ENCODE results near the gene VSIG10L.

The VSIG10L gene

GRCh38 chr19:51337861-51338562 lies 3.9 kb downstream of the VSIG10L start:
- Histone ChIP-seq H3F3A (ENCODE audit: insufficient read depth, low read length) (no peaks in the 10 kb centered on the region), H3K27ac (ENCODE audit: low read depth, low read length, poor library complexity, severe bottlenecking) (no peak overlapping the region)

GRCh38 chr19:51337141-51337860 lies 4.6 kb downstream of the VSIG10L start:
- Histone ChIP-seq H3K4me2 (ENCODE audit: low read length) (no peak overlapping the region), H3K9me2 (ENCODE audit: low read depth, low read length) (no peaks in the 10 kb centered on the region), H3K9ac (ENCODE audit: low read length) (no peak overlapping the region), H3K27ac (ENCODE audit: low read depth, low read length, poor library complexity, severe bottlenecking) (no peak overlapping the region), H4K20me1 (ENCODE audit: insufficient read depth, low read length) (no peaks in the 10 kb centered on the region), H3F3A (ENCODE audit: insufficient read depth, low read length) (no peaks in the 10 kb centered on the region), H2AFZ (ENCODE audit: low read length) (no peak overlapping the region), H3K4me3 (ENCODE audit: low read depth, low read length, poor library complexity, severe bottlenecking) (no peak overlapping the region), H3K9me3 (ENCODE audit: low read length) (no peaks in the 10 kb centered on the region), H3K4me1 (ENCODE audit: insufficient read depth, low read length, severe bottlenecking) (peaks cover 10% of the 10 kb centered on the region), H3K36me3 (ENCODE audit: insufficient read depth, low read length) (no peaks in the 10 kb centered on the region), H3K27me3 (ENCODE audit: insufficient read depth, low read length) (no peaks in the 10 kb centered on the region), H3K79me2 (ENCODE audit: insufficient read depth, low read length) (no peaks in the 10 kb centered on the region)
- no peak for TF ChIP-seq EZH2 (IDR thresholded peaks at IDR 0.05; ENCODE audit: borderline replicate concordance, low read length)
- no peak for TF ChIP-seq CTCF (IDR thresholded peaks at IDR 0.05; ENCODE audit: low read length)

More at GRCh38 chr19:51337861-51338562, 3.9 kb downstream of the VSIG10L start:
- no peaks in the 10 kb centered on the region for H3K36me3 ChIP-seq (ENCODE audit: insufficient read depth, low read length)
- peak overlapping the region; percentile 75; the same call in 1 of the 2 replicates for H2AFZ ChIP-seq (ENCODE audit: low read length)
- peaks cover 10% of the 10 kb centered on the region for H3K4me1 ChIP-seq (ENCODE audit: insufficient read depth, low read length, severe bottlenecking)
- H3K79me2 ChIP-seq (ENCODE audit: insufficient read depth, low read length): no peaks in the 10 kb centered on the region
- H3K9me2 ChIP-seq (ENCODE audit: low read depth, low read length): no peaks in the 10 kb centered on the region
- H3K27me3 ChIP-seq (ENCODE audit: insufficient read depth, low read length): no peaks in the 10 kb centered on the region
- H3K4me2 ChIP-seq (ENCODE audit: low read length): peak overlapping the region; percentile 80; the same call in 1 of the 2 replicates
- no peaks in the 10 kb centered on the region for H4K20me1 ChIP-seq (ENCODE audit: insufficient read depth, low read length)
- TF ChIP-seq EZH2 (IDR thresholded peaks at IDR 0.05; ENCODE audit: borderline replicate concordance, low read length): no peak
- TF ChIP-seq CTCF (IDR thresholded peaks at IDR 0.05; ENCODE audit: low read length): no peak
- H3K9ac ChIP-seq (ENCODE audit: low read length): peak overlapping the region; percentile 31; the same call in 1 of the 2 replicates
- H3K9me3 ChIP-seq (ENCODE audit: low read length): no peaks in the 10 kb centered on the region
- no peak overlapping the region for H3K4me3 ChIP-seq (ENCODE audit: low read depth, low read length, poor library complexity, severe bottlenecking)

GRCh38 chr19:51333836-51334460 lies 8.0 kb downstream of the VSIG10L start:
- H3K4me1 ChIP-seq (ENCODE audit: insufficient read depth, low read length, severe bottlenecking): peaks cover 4% of the 10 kb centered on the region
- TF ChIP-seq CTCF (IDR thresholded peaks at IDR 0.05; ENCODE audit: low read length): no peak
- no peak for TF ChIP-seq EZH2 (IDR thresholded peaks at IDR 0.05; ENCODE audit: borderline replicate concordance, low read length)
- H3K27ac ChIP-seq (ENCODE audit: low read depth, low read length, poor library complexity, severe bottlenecking): no peak overlapping the region
- H2AFZ ChIP-seq (ENCODE audit: low read length): no peak overlapping the region
- H3K27me3 ChIP-seq (ENCODE audit: insufficient read depth, low read length): no peaks in the 10 kb centered on the region
- no peak overlapping the region for H3K4me2 ChIP-seq (ENCODE audit: low read length)
- H4K20me1 ChIP-seq (ENCODE audit: insufficient read depth, low read length): no peaks in the 10 kb centered on the region
- H3K36me3 ChIP-seq (ENCODE audit: insufficient read depth, low read length): no peaks in the 10 kb centered on the region; the same call in 1 of the 2 replicates
- no peaks in the 10 kb centered on the region for H3F3A ChIP-seq (ENCODE audit: insufficient read depth, low read length)
- H3K79me2 ChIP-seq (ENCODE audit: insufficient read depth, low read length): no peaks in the 10 kb centered on the region
- H3K9me3 ChIP-seq (ENCODE audit: low read length): no peaks in the 10 kb centered on the region
- H3K9ac ChIP-seq (ENCODE audit: low read length): no peak overlapping the region
- no peak overlapping the region for H3K4me3 ChIP-seq (ENCODE audit: low read depth, low read length, poor library complexity, severe bottlenecking)
- H3K9me2 ChIP-seq (ENCODE audit: low read depth, low read length): no peaks in the 10 kb centered on the region

Data from OCI-LY1 (cell line).